NCI-H2107 treated with DMSO at 0.1 percent for 48 hours (cell line): ENCODE data around the gene UNC79.
A peak's percentile ranks its signal among the peaks of the same experiment; 100 is the strongest.
"Not testable (repeated sequence)": the region's sequence is repeated elsewhere in the genome, so short reads cannot be mapped to it uniquely, and the experiment has no call there.

ENCODE experiments used
- DNase-seq: peaks from one replicate; lab custom pipeline; 2025; ENCODE audit not compliant: unreplicated experiment; lab: John Stamatoyannopoulos, UW

Gene UNC79

GRCh38 chr14:93430315-93431035 is at the start of gene UNC79:
TSS of gene UNC79 (plus strand) at chr14:93430939. CDS start at chr14:93431030, 91 bp downstream.
- DNase-seq: peak; percentile 66

- DNase-seq: no peak
Measured at GRCh38 chr14:93381644-93382043, 49.1 kb upstream of the UNC79 start.

GRCh38 chr14:93384256-93384655 is 46.5 kb upstream of the UNC79 start:
- DNase-seq: not testable (repeated sequence)

- no peak for DNase-seq
Measured at GRCh38 chr14:93395231-93395630, 35.5 kb upstream of the UNC79 start.

- DNase-seq: no peak
Measured at GRCh38 chr14:93396456-93396855, 34.3 kb upstream of the UNC79 start.

GRCh38 chr14:93398491-93398890 is 32.2 kb upstream of the UNC79 start:
- DNase-seq: no peak

GRCh38 chr14:93402951-93403350 is 27.8 kb upstream of the UNC79 start:
- DNase-seq: no peak

GRCh38 chr14:93410021-93410420 is 20.7 kb upstream of the UNC79 start:
- no peak for DNase-seq

- DNase-seq: no peak
Measured at GRCh38 chr14:93410893-93411292, 19.8 kb upstream of the UNC79 start.

GRCh38 chr14:93425136-93425535 is 5.6 kb upstream of the UNC79 start:
- not testable (repeated sequence) for DNase-seq

GRCh38 chr14:93426750-93427149 is 4.0 kb upstream of the UNC79 start:
- no peak for DNase-seq

- DNase-seq: peak; percentile 96
Measured at GRCh38 chr14:93431036-93431670, 414 bp downstream of the UNC79 start.

- DNase-seq: no peak
Measured at GRCh38 chr14:93454224-93454623, 23.5 kb downstream of the UNC79 start.

- DNase-seq: no peak
Measured at GRCh38 chr14:93456356-93456755, 25.6 kb downstream of the UNC79 start.

- no peak for DNase-seq
Measured at GRCh38 chr14:93458234-93458633, 27.5 kb downstream of the UNC79 start.

- no peak for DNase-seq
Measured at GRCh38 chr14:93462479-93462878, 31.7 kb downstream of the UNC79 start.

GRCh38 chr14:93464271-93464670 is 33.5 kb downstream of the UNC79 start:
- DNase-seq: no peak

- no peak for DNase-seq
Measured at GRCh38 chr14:93475471-93475870, 44.7 kb downstream of the UNC79 start.

GRCh38 chr14:93476305-93476704 is 45.6 kb downstream of the UNC79 start:
- no peak for DNase-seq

- not testable (repeated sequence) for DNase-seq
Measured at GRCh38 chr14:93479074-93479473, 48.3 kb downstream of the UNC79 start.

- no peak for DNase-seq
Measured at GRCh38 chr14:93480867-93481266, 50.1 kb downstream of the UNC79 start.

GRCh38 chr14:93481758-93482157 is 51.0 kb downstream of the UNC79 start:
- no peak for DNase-seq

GRCh38 chr14:93490001-93490400 is 59.3 kb downstream of the UNC79 start:
- DNase-seq: no peak
